GM12878 (cell line): ENCODE data around the gene CCL14. TPM values are rescaled to one million over a fixed set of nuclear protein-coding genes. Genes with fewer than 3 reads are reported as not detected.

Source experiments
- BRCA1 ChIP-seq: IDR thresholded peaks from 2 replicates; pipeline ENCODE4 v1.6.1; 2011; ENCODE audit warnings: low read depth, low read length, improper control_type of control experiment
- CHD2 ChIP-seq: IDR thresholded peaks from 2 replicates; pipeline ENCODE4 v1.6.1; 2011; ENCODE audit warnings: low read depth, low read length, improper control_type of control experiment, borderline replicate concordance
- DPF2 ChIP-seq: fragments of 450-650 bp; IDR thresholded peaks from 2 replicates; pipeline ENCODE4 v1.6.1; 2017; ENCODE audit warnings: mild to moderate bottlenecking
- EED ChIP-seq: sonication (generic); IDR thresholded peaks from 2 replicates; pipeline ENCODE4 v1.6.1; 2016; ENCODE audit warnings: antibody characterized with exemption, low read depth
- HDGF ChIP-seq: fragments of 450-650 bp; IDR thresholded peaks from 2 replicates; pipeline ENCODE4 v1.6.1; 2016; ENCODE audit warnings: antibody characterized with exemption
- IKZF1 ChIP-seq: fragments of 450-650 bp; conservative IDR thresholded peaks from 2 replicates; pipeline ENCODE4 v1.6.1; 2017; ENCODE audit warnings: antibody characterized with exemption, mild to moderate bottlenecking
- MYB ChIP-seq: fragments of 150-350 bp; IDR thresholded peaks from 2 replicates; pipeline ENCODE4 v1.6.1; 2014; ENCODE audit warnings: mild to moderate bottlenecking, low read depth, low read length, borderline replicate concordance
- NFIC ChIP-seq: IDR thresholded peaks from 2 replicates; pipeline ENCODE4 v1.6.1; 2012; ENCODE audit warnings: low read depth, mild to moderate bottlenecking, inconsistent platforms, low read length, moderate library complexity
- NFXL1 ChIP-seq: fragments of 450-650 bp; IDR thresholded peaks from 2 replicates; pipeline ENCODE4 v1.6.1; 2017; ENCODE audit warnings: antibody characterized with exemption, mild to moderate bottlenecking, borderline replicate concordance
- NFYB ChIP-seq: IDR thresholded peaks from 2 replicates; pipeline ENCODE4 v1.6.1; 2011; ENCODE audit warnings: low read depth, mild to moderate bottlenecking, low read length, improper control_type of control experiment, moderate library complexity; ENCODE audit not compliant: insufficient read depth
- NR2F1 ChIP-seq: fragments of 450-650 bp; conservative IDR thresholded peaks from 2 replicates; pipeline ENCODE4 v1.6.1; 2017; ENCODE audit warnings: mild to moderate bottlenecking
- NRF1 ChIP-seq: conservative IDR thresholded peaks from 2 replicates; pipeline ENCODE4 v1.6.1; 2011; ENCODE audit warnings: mild to moderate bottlenecking, low read depth, low read length, improper control_type of control experiment
- POLR2AphosphoS2 ChIP-seq: IDR thresholded peaks from 2 replicates; pipeline ENCODE4 v1.6.1; 2011; ENCODE audit warnings: low read depth, mild to moderate bottlenecking, low read length, improper control_type of control experiment, moderate library complexity
- POU2F2 ChIP-seq: IDR thresholded peaks from 3 replicates; pipeline ENCODE4 v1.6.1; 2011; ENCODE audit warnings: low read depth, mild to moderate bottlenecking, low read length, borderline replicate concordance
- RAD51 ChIP-seq: fragments of 450-650 bp; IDR thresholded peaks from 2 replicates; pipeline ENCODE4 v1.6.1; 2016; ENCODE audit warnings: moderate library complexity, mild to moderate bottlenecking, inconsistent platforms
- SIN3A ChIP-seq: IDR thresholded peaks from 2 replicates; pipeline ENCODE4 v1.6.1; 2012; ENCODE audit warnings: low read depth, low read length, improper control_type of control experiment
- SIX5 ChIP-seq: IDR thresholded peaks from 2 replicates; pipeline ENCODE4 v1.6.1; 2011; ENCODE audit warnings: mild to moderate bottlenecking, low read depth, low read length, moderate library complexity; ENCODE audit not compliant: severe bottlenecking
- SMC3 ChIP-seq: IDR thresholded peaks from 2 replicates; pipeline ENCODE4 v1.6.1; 2011; ENCODE audit warnings: low read length, improper control_type of control experiment, borderline replicate concordance
- SREBF2 ChIP-seq: IDR thresholded peaks from 2 replicates; pipeline ENCODE4 v1.6.1; 2012; ENCODE audit warnings: mild to moderate bottlenecking, low read length
- SUZ12 ChIP-seq: fragments of 200-600 bp; sonication (generic); IDR thresholded peaks from one replicate; pipeline ENCODE4 v1.6.1; 2018; ENCODE audit warnings: antibody characterized with exemption, mild to moderate bottlenecking; ENCODE audit not compliant: unreplicated experiment
- ZBTB4 ChIP-seq: fragments of 450-650 bp; formaldehyde crosslinking; IDR thresholded peaks from 2 replicates; pipeline ENCODE4 v1.4.0; 2022; ENCODE audit warnings: mild to moderate bottlenecking, moderate library complexity
- ZZZ3 ChIP-seq: IDR thresholded peaks from 2 replicates; pipeline ENCODE4 v1.6.1; 2011; ENCODE audit warnings: low read depth; ENCODE audit not compliant: control insufficient read depth, insufficient read length
- polyA plus RNA-seq, 11 experiments: library from polyadenylated mRNA; depleted of rRNA in 4 of 11; unstranded in 6 of 11; stranded (reverse) in 5 of 11; fragments of >200 nt; fragmentation: Nextera tagmentation in 4 of 11; fragmentation: Illumina TruSeq in 1 of 11; extraction: Ambion mirVana in 4 of 11; extraction: Trizol in 1 of 11; gene quantifications; 1 replicate in 1 of 11; 2 replicates in 10 of 11; pipeline versions ENCODE4 v1.2.1 to v1.2.3, GENCODE V29; 2011 to 2016; ENCODE audit warnings: inconsistent platforms in 2 of 11, missing spikeins in 2 of 11, low read depth in 1 of 11
- total RNA-seq, 4 experiments: library from RNA; depleted of rRNA in 3 of 4; stranded (reverse); fragments of >200 nt in 3 of 4; fragmentation: Illumina TruSeq in 1 of 4; extraction: Trizol in 1 of 4; gene quantifications; 2 replicates each; pipeline versions ENCODE4 v1.2.1 to v1.2.3, GENCODE V29; 2013 to 2021
- TF ChIP-seq, protein P1 (sequence below): fragments of 450-650 bp; conservative IDR thresholded peaks from 2 replicates; pipeline ENCODE4 v1.6.1; 2017; ENCODE audit warnings: mild to moderate bottlenecking, moderate library complexity
- TF ChIP-seq, protein P2 (sequence below): fragments of 450-650 bp; IDR thresholded peaks from 2 replicates; pipeline ENCODE4 v1.6.1; 2016; ENCODE audit warnings: mild to moderate bottlenecking
- TF ChIP-seq, protein P3 (sequence below), 3 experiments: IDR thresholded peaks in 2 of 3; conservative IDR thresholded peaks in 1 of 3; 2 replicates each; pipeline ENCODE4 v1.5.1; 2011; ENCODE audit warnings: low read depth in 3 of 3, low read length in 3 of 3, mild to moderate bottlenecking in 3 of 3, control low read depth in 2 of 3, moderate library complexity in 2 of 3, inconsistent platforms in 1 of 3, mixed read lengths in 1 of 3; ENCODE audit not compliant: control insufficient read depth in 2 of 3, insufficient read depth in 1 of 3; ENCODE audit errors: extremely low read depth in 1 of 3

CCL14 gene
- total and polyA plus RNA-seq, 10 of the 15 experiments (the other 5 are each of a cell fraction or from before 2014, with no cell fraction given), result not detected

DNA sequence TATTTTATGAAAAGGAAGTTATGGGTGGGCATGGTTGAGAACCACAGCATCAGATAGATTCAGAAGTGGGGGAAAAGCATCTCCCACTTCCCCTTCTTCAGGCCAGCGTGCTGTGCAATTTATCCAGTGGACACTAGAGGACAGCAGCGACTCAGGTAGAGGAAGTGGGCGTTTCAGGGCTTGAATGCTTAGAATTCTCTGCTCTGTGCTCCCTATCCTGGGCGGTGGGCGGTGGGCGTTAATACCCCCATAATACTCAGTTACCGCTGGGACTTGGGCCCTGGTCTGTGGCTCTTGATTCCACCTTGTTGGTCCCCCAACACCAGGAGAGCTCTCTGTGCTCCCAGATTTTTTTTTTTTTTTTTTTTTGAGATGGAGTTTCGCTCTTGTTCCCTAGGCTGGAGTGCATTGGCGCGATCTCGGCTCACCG is 39.4 kb downstream of the CCL14 start (continued):
- TF ChIP-seq, protein P1, sequence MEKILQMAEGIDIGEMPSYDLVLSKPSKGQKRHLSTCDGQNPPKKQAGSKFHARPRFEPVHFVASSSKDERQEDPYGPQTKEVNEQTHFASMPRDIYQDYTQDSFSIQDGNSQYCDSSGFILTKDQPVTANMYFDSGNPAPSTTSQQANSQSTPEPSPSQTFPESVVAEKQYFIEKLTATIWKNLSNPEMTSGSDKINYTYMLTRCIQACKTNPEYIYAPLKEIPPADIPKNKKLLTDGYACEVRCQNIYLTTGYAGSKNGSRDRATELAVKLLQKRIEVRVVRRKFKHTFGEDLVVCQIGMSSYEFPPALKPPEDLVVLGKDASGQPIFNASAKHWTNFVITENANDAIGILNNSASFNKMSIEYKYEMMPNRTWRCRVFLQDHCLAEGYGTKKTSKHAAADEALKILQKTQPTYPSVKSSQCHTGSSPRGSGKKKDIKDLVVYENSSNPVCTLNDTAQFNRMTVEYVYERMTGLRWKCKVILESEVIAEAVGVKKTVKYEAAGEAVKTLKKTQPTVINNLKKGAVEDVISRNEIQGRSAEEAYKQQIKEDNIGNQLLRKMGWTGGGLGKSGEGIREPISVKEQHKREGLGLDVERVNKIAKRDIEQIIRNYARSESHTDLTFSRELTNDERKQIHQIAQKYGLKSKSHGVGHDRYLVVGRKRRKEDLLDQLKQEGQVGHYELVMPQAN, result no peak
- TF ChIP-seq NRF1 (no peak), SIX5 (no peak), POLR2AphosphoS2 (no peak), NFXL1 (no peak), SUZ12 (no peak), POU2F2 (peak; percentile 78; the same call in 1 of the 3 replicates), IKZF1 (no peak), CHD2 (0 out of 2 replicates have a peak, but pooled peaks have one; percentile 26), MYB (no peak), HDGF (no peak), BRCA1 (no peak), DPF2 (no peak), SIN3A (no peak), ZZZ3 (no peak), NR2F1 (no peak), ZBTB4 (no peak), EED (no peak), NFIC (no peak), SMC3 (peak; percentile 85), NFYB (no peak), RAD51 (no peak), SREBF2 (no peak)
- TF ChIP-seq, protein P2, sequence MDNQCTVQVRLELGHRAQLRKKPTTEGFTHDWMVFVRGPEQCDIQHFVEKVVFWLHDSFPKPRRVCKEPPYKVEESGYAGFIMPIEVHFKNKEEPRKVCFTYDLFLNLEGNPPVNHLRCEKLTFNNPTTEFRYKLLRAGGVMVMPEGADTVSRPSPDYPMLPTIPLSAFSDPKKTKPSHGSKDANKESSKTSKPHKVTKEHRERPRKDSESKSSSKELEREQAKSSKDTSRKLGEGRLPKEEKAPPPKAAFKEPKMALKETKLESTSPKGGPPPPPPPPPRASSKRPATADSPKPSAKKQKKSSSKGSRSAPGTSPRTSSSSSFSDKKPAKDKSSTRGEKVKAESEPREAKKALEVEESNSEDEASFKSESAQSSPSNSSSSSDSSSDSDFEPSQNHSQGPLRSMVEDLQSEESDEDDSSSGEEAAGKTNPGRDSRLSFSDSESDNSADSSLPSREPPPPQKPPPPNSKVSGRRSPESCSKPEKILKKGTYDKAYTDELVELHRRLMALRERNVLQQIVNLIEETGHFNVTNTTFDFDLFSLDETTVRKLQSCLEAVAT, result no peak
- TF ChIP-seq, protein P3, sequence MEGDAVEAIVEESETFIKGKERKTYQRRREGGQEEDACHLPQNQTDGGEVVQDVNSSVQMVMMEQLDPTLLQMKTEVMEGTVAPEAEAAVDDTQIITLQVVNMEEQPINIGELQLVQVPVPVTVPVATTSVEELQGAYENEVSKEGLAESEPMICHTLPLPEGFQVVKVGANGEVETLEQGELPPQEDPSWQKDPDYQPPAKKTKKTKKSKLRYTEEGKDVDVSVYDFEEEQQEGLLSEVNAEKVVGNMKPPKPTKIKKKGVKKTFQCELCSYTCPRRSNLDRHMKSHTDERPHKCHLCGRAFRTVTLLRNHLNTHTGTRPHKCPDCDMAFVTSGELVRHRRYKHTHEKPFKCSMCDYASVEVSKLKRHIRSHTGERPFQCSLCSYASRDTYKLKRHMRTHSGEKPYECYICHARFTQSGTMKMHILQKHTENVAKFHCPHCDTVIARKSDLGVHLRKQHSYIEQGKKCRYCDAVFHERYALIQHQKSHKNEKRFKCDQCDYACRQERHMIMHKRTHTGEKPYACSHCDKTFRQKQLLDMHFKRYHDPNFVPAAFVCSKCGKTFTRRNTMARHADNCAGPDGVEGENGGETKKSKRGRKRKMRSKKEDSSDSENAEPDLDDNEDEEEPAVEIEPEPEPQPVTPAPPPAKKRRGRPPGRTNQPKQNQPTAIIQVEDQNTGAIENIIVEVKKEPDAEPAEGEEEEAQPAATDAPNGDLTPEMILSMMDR (IDR thresholded peaks at IDR 0.05 in 2 of 3, conservative IDR thresholded peaks at IDR 0.05 in 1 of 3; ENCODE audit: control insufficient read depth in 2 of 3, extremely low read depth in 1 of 3, insufficient read depth in 1 of 3, low read depth in 3 of 3, low read length in 3 of 3), result peak; percentile 84 to 97 (median 96)
